Rectal smooth muscle tissue (tissue), 1 donor: ENCODE data around the gene ADAP1.

ENCODE experiments used
- H3K27ac ChIP-seq: one replicate; pipeline ENCODE4 v1.7.0; 2013; ENCODE audit warnings: low read depth, low read length, inconsistent platforms
- H3K27me3 ChIP-seq: one replicate; pipeline ENCODE4 v1.7.0; 2013; ENCODE audit warnings: low read length; ENCODE audit not compliant: control insufficient read depth, insufficient read depth
- H3K36me3 ChIP-seq: one replicate; pipeline ENCODE4 v1.7.0; 2013; ENCODE audit warnings: low read length; ENCODE audit not compliant: control insufficient read depth, insufficient read depth
- H3K4me1 ChIP-seq: one replicate; pipeline ENCODE4 v1.7.0; 2013; ENCODE audit warnings: low read length; ENCODE audit not compliant: control insufficient read depth, insufficient read depth
- H3K4me3 ChIP-seq: one replicate; pipeline ENCODE4 v1.7.0; 2013; ENCODE audit warnings: low read length
- H3K9ac ChIP-seq: one replicate; pipeline ENCODE4 v1.7.0; 2013; ENCODE audit warnings: low read length

ADAP1 gene

GRCh38 chr7:957418-958220 lies 3.1 kb upstream of the ADAP1 start:
- H3K27ac ChIP-seq = no peak overlapping the region
- H3K4me3 ChIP-seq = no peak overlapping the region
- peaks cover 4% of the 10 kb centered on the region for H3K27me3 ChIP-seq
- no peak overlapping the region for H3K9ac ChIP-seq
- no peaks in the 10 kb centered on the region for H3K36me3 ChIP-seq
- H3K4me1 ChIP-seq = peaks cover 13% of the 10 kb centered on the region

- Histone ChIP-seq H3K4me3 (no peak overlapping the region), H3K36me3 (no peaks in the 10 kb centered on the region), H3K27me3 (no peaks in the 10 kb centered on the region), H3K27ac (no peak overlapping the region), H3K4me1 (peaks cover 9% of the 10 kb centered on the region), H3K9ac (no peak overlapping the region)
Observed at GRCh38 chr7:956031-956430, 1.6 kb upstream of the ADAP1 start.

GRCh38 chr7:953547-954327 lies 743 bp downstream of the ADAP1 start:
- Histone ChIP-seq H3K4me3 (peak overlapping the region; percentile 69), H3K27me3 (no peaks in the 10 kb centered on the region), H3K36me3 (no peaks in the 10 kb centered on the region), H3K9ac (no peak overlapping the region), H3K27ac (peak overlapping the region; percentile 72), H3K4me1 (no peaks in the 10 kb centered on the region)

- peak overlapping the region; percentile 69 for H3K4me3 ChIP-seq
- no peak overlapping the region for H3K9ac ChIP-seq
- no peaks in the 10 kb centered on the region for H3K36me3 ChIP-seq
- H3K4me1 ChIP-seq = no peaks in the 10 kb centered on the region
- H3K27me3 ChIP-seq = no peaks in the 10 kb centered on the region
- H3K27ac ChIP-seq = no peak overlapping the region
Observed at GRCh38 chr7:952548-953441, 1.7 kb downstream of the ADAP1 start.

GRCh38 chr7:951881-952547 lies 2.5 kb downstream of the ADAP1 start:
- Histone ChIP-seq H3K4me3 (no peak overlapping the region), H3K36me3 (no peaks in the 10 kb centered on the region), H3K4me1 (no peaks in the 10 kb centered on the region), H3K27me3 (no peaks in the 10 kb centered on the region), H3K27ac (no peak overlapping the region), H3K9ac (no peak overlapping the region)

GRCh38 chr7:949021-949934 lies 5.2 kb downstream of the ADAP1 start:
- Histone ChIP-seq H3K4me1 (no peaks in the 10 kb centered on the region), H3K27me3 (no peaks in the 10 kb centered on the region), H3K27ac (no peak overlapping the region), H3K4me3 (no peak overlapping the region), H3K36me3 (no peaks in the 10 kb centered on the region), H3K9ac (no peak overlapping the region)

GRCh38 chr7:947391-948210 lies 6.9 kb downstream of the ADAP1 start:
- Histone ChIP-seq H3K9ac (no peak overlapping the region), H3K27me3 (no peaks in the 10 kb centered on the region), H3K27ac (no peak overlapping the region), H3K36me3 (no peaks in the 10 kb centered on the region), H3K4me3 (no peak overlapping the region), H3K4me1 (no peaks in the 10 kb centered on the region)

GRCh38 chr7:946256-946996 lies 8.1 kb downstream of the ADAP1 start:
- H3K4me3 ChIP-seq = peak overlapping the region; percentile 8
- H3K27ac ChIP-seq = no peak overlapping the region
- no peaks in the 10 kb centered on the region for H3K4me1 ChIP-seq
- H3K36me3 ChIP-seq = no peaks in the 10 kb centered on the region
- H3K9ac ChIP-seq = no peak overlapping the region
- no peaks in the 10 kb centered on the region for H3K27me3 ChIP-seq

- H3K36me3 ChIP-seq = no peaks in the 10 kb centered on the region
- H3K4me3 ChIP-seq = peak overlapping the region; percentile 47
- no peak overlapping the region for H3K9ac ChIP-seq
- H3K27ac ChIP-seq = no peak overlapping the region
- H3K4me1 ChIP-seq = no peaks in the 10 kb centered on the region
- no peaks in the 10 kb centered on the region for H3K27me3 ChIP-seq
Observed at GRCh38 chr7:945556-946255, 8.8 kb downstream of the ADAP1 start.

- Histone ChIP-seq H3K4me3 (peak overlapping the region; percentile 47), H3K27ac (no peak overlapping the region), H3K9ac (no peak overlapping the region), H3K27me3 (no peaks in the 10 kb centered on the region), H3K4me1 (no peaks in the 10 kb centered on the region), H3K36me3 (no peaks in the 10 kb centered on the region)
Observed at GRCh38 chr7:945147-945555, 9.3 kb downstream of the ADAP1 start.
